BLaER1 treated with 17β-estradiol and CSF1 and Interleukin-3, amounts not matched to agents 10 nM and 100 nM (cell line): ENCODE results near the gene FANCD2OS.
"Not testable (repeated sequence)": the region's sequence is repeated elsewhere in the genome, so short reads cannot be mapped to it uniquely, and the experiment has no call there.

Experiments used
- H3K27ac ChIP-seq, 11 experiments: shearing (Covaris generic); formaldehyde crosslinking; 2 replicates each; pipeline ENCODE4 v1.8.1; 2022
- H3K27me3 ChIP-seq, 11 experiments: shearing (Covaris generic); formaldehyde crosslinking; 2 replicates each; pipeline ENCODE4 v1.8.1; 2022
- H3K36me3 ChIP-seq, 11 experiments: shearing (Covaris generic); formaldehyde crosslinking; 2 replicates each; pipeline ENCODE4 v1.8.1; 2022
- H3K4me1 ChIP-seq, 10 experiments: shearing (Covaris generic); formaldehyde crosslinking; 2 replicates each; pipeline ENCODE4 v1.8.1; 2022
- H3K4me2 ChIP-seq, 11 experiments: shearing (Covaris generic); formaldehyde crosslinking; 2 replicates each; pipeline ENCODE4 v1.8.1; 2022
- H3K4me3 ChIP-seq, 10 experiments: shearing (Covaris generic); formaldehyde crosslinking; 2 replicates each; pipeline ENCODE4 v1.8.1; 2022
- H3K9ac ChIP-seq, 11 experiments: shearing (Covaris generic); formaldehyde crosslinking; 2 replicates each; pipeline ENCODE4 v1.8.1; 2022
- H3K9me3 ChIP-seq, 11 experiments: shearing (Covaris generic); formaldehyde crosslinking; replicated peaks in 1 of 11; 2 replicates each; pipeline ENCODE4 v1.8.1; 2022
- H4K20me1 ChIP-seq, 11 experiments: shearing (Covaris generic); formaldehyde crosslinking; 2 replicates each; pipeline ENCODE4 v1.8.1; 2022
- Cebpa-rat ChIP-seq, 11 experiments: shearing (Covaris generic); IDR thresholded peaks; 2 replicates each; pipeline ENCODE4 v1.8.1; 2022

FANCD2OS gene

GRCh38 chr3:10142707-10143560 is 34.9 kb upstream of the FANCD2OS start:
- Histone ChIP-seq H3K36me3 (peaks cover 15 to 54% (median 45%) of the 10 kb centered on the region in 11 experiments; a peak in 21 of 22 replicates), H3K27ac (peak overlapping the region; percentile 88 to 98 (median 97)), H4K20me1 (peaks cover 45 to 57% (median 56%) of the 10 kb centered on the region in 11 experiments), H3K9ac (peak overlapping the region; percentile 86 to 98 (median 96)), H3K4me1 (peaks cover 32 to 56% (median 48%) of the 10 kb centered on the region in 10 experiments), H3K27me3 (no peaks in the 10 kb centered on the region), H3K4me2 (peak overlapping the region; percentile 82 to 98 (median 94)), H3K4me3 (peak overlapping the region; percentile 72 to 87 (median 78)), H3K9me3 (no peaks in the 10 kb centered on the region)
- peak in 4 of 11 experiments; percentile 16 to 38 (median 27); a peak in 3 of 22 replicates for TF ChIP-seq Cebpa-rat (IDR thresholded peaks at IDR 0.05)

DNA sequence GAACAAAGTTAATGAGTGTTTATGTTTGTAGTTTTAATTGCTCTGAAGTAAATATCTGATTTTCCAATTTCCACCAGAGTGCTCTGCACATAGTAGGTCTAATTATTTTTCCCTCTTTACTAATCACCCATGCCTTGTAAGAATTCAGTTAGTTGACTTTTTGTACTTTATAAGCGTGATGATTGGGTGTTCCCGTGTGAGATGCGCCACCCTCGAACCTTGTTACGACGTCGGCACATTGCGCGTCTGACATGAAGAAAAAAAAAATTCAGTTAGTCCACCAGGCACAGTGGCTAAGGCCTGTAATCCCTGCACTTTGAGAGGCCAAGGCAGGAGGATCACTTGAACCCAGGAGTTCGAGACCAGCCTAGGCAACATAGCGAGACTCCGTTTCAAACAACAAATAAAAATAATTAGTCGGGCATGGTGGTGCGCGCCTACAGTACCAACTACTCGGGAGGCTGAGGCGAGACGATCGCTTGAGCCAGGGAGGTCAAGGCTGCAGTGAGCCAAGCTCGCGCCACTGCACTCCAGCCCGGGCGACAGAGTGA is 33.0 kb upstream of the FANCD2OS start:
- Histone ChIP-seq H4K20me1 (peaks cover 30 to 39% (median 38%) of the 10 kb centered on the region in 11 experiments), H3K4me1 (peaks cover 31 to 46% (median 38%) of the 10 kb centered on the region in 10 experiments), H3K36me3 (peaks cover 0 to 35% (median 27%) of the 10 kb centered on the region in 11 experiments; a peak in 21 of 22 replicates), H3K9ac (peak overlapping the region; percentile 86 to 98 (median 96); a peak in 20 of 22 replicates), H3K9me3 (peaks cover 0 to 9% (median 5%) of the 10 kb centered on the region in 11 experiments; a peak in 8 of 22 replicates), H3K4me3 (peak overlapping the region; percentile 72 to 87 (median 78); a peak in 15 of 20 replicates), H3K27me3 (no peaks in the 10 kb centered on the region), H3K27ac (peak overlapping the region; percentile 88 to 98 (median 97); a peak in 21 of 22 replicates), H3K4me2 (peak overlapping the region; percentile 32 to 98 (median 86); a peak in 21 of 22 replicates)
- TF ChIP-seq Cebpa-rat (IDR thresholded peaks at IDR 0.05), result no peak

DNA sequence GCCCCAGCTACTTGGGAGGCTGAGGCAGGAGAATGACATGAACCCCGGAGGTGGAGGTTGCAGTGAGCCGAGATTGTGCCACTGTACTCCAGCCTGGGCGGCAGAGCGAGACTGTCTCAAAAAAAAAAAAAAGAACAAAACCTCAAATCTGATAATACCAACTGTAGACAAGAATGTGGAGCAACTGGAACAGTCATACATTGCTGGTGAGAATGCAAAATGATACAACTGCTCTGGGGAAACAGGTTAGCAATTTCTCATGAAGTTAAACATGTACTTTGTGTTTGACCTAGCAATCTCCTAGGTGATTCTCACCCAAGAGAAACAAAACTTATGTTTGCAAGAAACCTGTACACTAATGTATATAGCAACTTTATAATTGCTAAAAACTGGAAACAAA is 29.1 kb upstream of the FANCD2OS start:
- peaks cover 0 to 14% (median 8%) of the 10 kb centered on the region in 11 experiments; a peak in 10 of 22 replicates for H3K9me3 ChIP-seq
- peak in 1 of 11 experiments; percentile 47; a peak in 1 of 22 replicates for TF ChIP-seq Cebpa-rat (IDR thresholded peaks at IDR 0.05)

DNA sequence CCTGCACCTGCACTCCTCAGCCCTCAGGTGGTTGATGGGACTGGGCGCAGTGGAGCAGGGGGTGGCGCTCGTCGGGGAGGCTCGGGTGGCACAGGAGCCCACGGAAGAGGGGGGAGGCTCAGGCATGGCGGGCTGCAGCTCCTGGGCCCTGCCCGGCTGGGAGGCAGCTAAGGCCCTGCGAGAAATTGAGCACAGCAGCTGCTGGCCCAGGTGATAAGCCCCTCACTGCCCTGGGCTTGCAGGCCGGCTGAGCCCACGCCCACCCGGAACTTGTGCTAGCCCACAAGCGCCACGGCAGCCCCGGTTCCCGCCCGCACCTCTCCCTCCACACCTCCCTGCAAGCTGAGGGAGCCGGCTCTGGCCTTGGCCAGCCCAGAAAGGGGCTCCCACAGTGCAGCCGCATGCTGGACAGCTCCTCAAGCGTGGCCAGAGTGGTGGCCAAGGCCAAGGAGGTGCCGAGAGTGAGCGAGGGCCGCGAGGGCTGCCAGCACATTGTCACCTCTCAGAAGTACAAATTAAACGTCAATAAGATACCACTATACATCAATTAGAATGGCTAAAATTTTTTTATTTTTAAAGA is 28.5 kb upstream of the FANCD2OS start:
- H3K36me3 ChIP-seq, result peaks cover 0 to 12% (median 4%) of the 10 kb centered on the region in 11 experiments; a peak in 6 of 22 replicates
- no peak overlapping the region for H3K4me3 ChIP-seq
- H3K4me2 ChIP-seq, result 0 out of 22 replicates have a peak overlapping the region, but pooled peaks of 1 of the 11 experiments have one; percentile 0
- H3K4me1 ChIP-seq, result peaks cover 0 to 24% (median 5%) of the 10 kb centered on the region in 10 experiments; a peak in 10 of 20 replicates
- H4K20me1 ChIP-seq, result no peaks in the 10 kb centered on the region; a peak in 2 of 22 replicates
- no peaks in the 10 kb centered on the region for H3K27me3 ChIP-seq
- no peak overlapping the region for H3K9ac ChIP-seq
- peak overlapping the region in 4 of 11 experiments; percentile 32 to 48 (median 39); a peak in 7 of 22 replicates for H3K27ac ChIP-seq
- peaks cover 0 to 14% (median 8%) of the 10 kb centered on the region in 11 experiments; a peak in 10 of 22 replicates for H3K9me3 ChIP-seq
- TF ChIP-seq Cebpa-rat (IDR thresholded peaks at IDR 0.05), result no peak

More for the DNA sequence above, 29.1 kb upstream of the FANCD2OS start:
- Histone ChIP-seq H3K27me3 (no peaks in the 10 kb centered on the region), H3K9ac (no peak overlapping the region), H3K36me3 (peaks cover 0 to 7% (median 1%) of the 10 kb centered on the region in 11 experiments; a peak in 4 of 22 replicates), H3K4me1 (peaks cover 0 to 24% (median 5%) of the 10 kb centered on the region in 10 experiments; a peak in 10 of 20 replicates), H3K27ac (peak overlapping the region in 8 of 11 experiments; percentile 7 to 50 (median 34); a peak in 12 of 22 replicates), H3K4me2 (peak overlapping the region in 2 of 11 experiments; percentile 0 to 15; a peak in 1 of 22 replicates), H4K20me1 (no peaks in the 10 kb centered on the region; a peak in 1 of 22 replicates), H3K4me3 (no peak overlapping the region)

GRCh38 chr3:10135872-10136271 is 27.8 kb upstream of the FANCD2OS start:
- not testable (repeated sequence) for H3K27me3 ChIP-seq, H4K20me1 ChIP-seq, H3K27ac ChIP-seq, H3K4me3 ChIP-seq, H3K9ac ChIP-seq, H3K4me2 ChIP-seq
- Histone ChIP-seq H3K36me3 (peaks cover 0 to 16% (median 6%) of the 10 kb centered on the region in 11 experiments; a peak in 9 of 22 replicates), H3K4me1 (peaks cover 0 to 18% (median 3%) of the 10 kb centered on the region in 10 experiments; a peak in 4 of 20 replicates), H3K9me3 (peaks cover 0 to 14% (median 8%) of the 10 kb centered on the region in 11 experiments; a peak in 10 of 22 replicates)

DNA sequence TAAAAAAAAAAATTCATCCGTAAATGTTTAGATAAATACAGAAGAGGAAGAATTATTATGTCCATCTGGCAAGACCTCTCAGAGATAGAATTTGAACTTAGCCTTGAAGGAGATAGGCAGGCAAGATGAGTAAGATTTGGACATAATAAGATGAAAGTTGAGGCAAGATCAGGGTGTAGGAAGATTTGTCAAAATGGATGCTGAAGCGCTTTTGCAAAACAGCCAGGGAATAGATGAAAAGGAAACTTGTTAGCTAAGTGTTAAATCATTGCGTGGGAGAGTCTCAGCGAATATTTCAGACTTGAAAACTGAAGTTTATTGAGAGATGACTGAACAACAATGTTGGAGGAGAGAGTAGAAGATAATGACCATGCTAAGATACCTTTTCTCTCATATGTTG is 14.7 kb upstream of the FANCD2OS start:
- Histone ChIP-seq H3K4me3 (no peak overlapping the region), H3K4me1 (peaks cover 8 to 38% (median 19%) of the 10 kb centered on the region in 10 experiments; a peak in 17 of 20 replicates), H3K36me3 (peaks cover 77 to 100% (median 93%) of the 10 kb centered on the region in 11 experiments), H3K9ac (no peak overlapping the region; a peak in 1 of 22 replicates), H3K4me2 (no peak overlapping the region), H3K9me3 (no peaks in the 10 kb centered on the region), H4K20me1 (peaks cover 48 to 93% (median 85%) of the 10 kb centered on the region in 11 experiments; a peak in 21 of 22 replicates), H3K27ac (no peak overlapping the region), H3K27me3 (no peaks in the 10 kb centered on the region)
- no peak for TF ChIP-seq Cebpa-rat (IDR thresholded peaks at IDR 0.05)

DNA sequence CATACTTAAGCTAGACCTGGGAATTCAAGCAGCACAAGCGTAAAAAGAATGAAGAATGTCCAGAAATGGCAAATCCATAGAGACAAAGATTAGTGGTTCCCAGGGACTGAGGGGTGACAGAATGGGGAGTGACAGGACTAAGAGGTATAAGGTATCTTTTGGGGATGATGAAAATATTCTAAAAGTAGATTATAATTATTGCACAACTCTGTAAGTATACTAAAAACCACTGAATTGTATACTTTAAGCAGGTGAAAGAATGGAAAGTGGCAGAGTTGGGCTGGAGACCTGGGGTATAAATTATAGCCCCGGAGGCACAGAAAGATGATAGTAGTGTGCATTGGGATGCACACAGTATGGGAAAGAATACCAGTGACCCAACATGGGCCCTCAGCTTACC is 13.0 kb upstream of the FANCD2OS start:
- peaks cover 22 to 52% (median 34%) of the 10 kb centered on the region in 10 experiments; a peak in 19 of 20 replicates for H3K4me1 ChIP-seq

DNA sequence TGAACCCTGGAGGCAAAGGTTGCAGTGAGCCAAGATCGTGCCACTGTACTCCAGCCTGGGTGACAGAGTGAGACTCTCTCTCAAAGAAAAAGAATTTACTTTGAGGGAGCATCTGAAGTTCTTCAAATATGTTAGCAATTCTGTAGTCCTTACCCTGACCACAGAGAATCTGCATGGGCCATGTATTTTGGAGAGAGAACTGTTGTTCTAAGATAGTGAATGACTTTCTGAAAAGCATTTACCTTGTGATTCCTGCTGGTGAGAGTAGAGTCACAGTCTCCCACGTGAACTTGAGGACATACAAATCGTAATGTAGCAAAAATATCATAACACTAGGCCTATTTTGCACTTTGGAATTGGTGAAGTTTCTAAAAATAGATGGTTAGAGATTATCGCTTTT is 11.3 kb upstream of the FANCD2OS start:
- Histone ChIP-seq H3K4me1 (peaks cover 24 to 55% (median 38%) of the 10 kb centered on the region in 10 experiments), H3K27me3 (no peaks in the 10 kb centered on the region), H3K27ac (no peak overlapping the region), H4K20me1 (peaks cover 43 to 86% (median 83%) of the 10 kb centered on the region in 11 experiments; a peak in 21 of 22 replicates), H3K36me3 (peaks cover 43 to 76% (median 66%) of the 10 kb centered on the region in 11 experiments), H3K9ac (0 out of 22 replicates have a peak overlapping the region, but pooled peaks of 1 of the 11 experiments have one; percentile 9), H3K4me3 (no peak overlapping the region), H3K4me2 (peak overlapping the region in 2 of 11 experiments; percentile 1 to 98; a peak in 2 of 22 replicates), H3K9me3 (no peaks in the 10 kb centered on the region)
- TF ChIP-seq Cebpa-rat (IDR thresholded peaks at IDR 0.05), result no peak

More for the DNA sequence above, 13.0 kb upstream of the FANCD2OS start:
- no peak overlapping the region for H3K4me3 ChIP-seq
- no peaks in the 10 kb centered on the region for H3K27me3 ChIP-seq
- no peak overlapping the region for H3K9ac ChIP-seq
- no peak overlapping the region for H3K4me2 ChIP-seq
- TF ChIP-seq Cebpa-rat (IDR thresholded peaks at IDR 0.05), result peak in 1 of 11 experiments; percentile 55; a peak in 1 of 22 replicates
- no peak overlapping the region for H3K27ac ChIP-seq
- H3K36me3 ChIP-seq, result peaks cover 60 to 93% (median 83%) of the 10 kb centered on the region in 11 experiments
- no peaks in the 10 kb centered on the region for H3K9me3 ChIP-seq
- peaks cover 53 to 100% (median 96%) of the 10 kb centered on the region in 11 experiments; a peak in 21 of 22 replicates for H4K20me1 ChIP-seq
